ENCODE data around the gene EPHB3. TPM values are rescaled to one million over a fixed set of nuclear protein-coding genes. Genes with fewer than 3 reads are reported as not detected.

The EPHB3 gene
- polyA plus RNA-seq, 2 donors = 24.6 to 27.7 TPM

DNA sequence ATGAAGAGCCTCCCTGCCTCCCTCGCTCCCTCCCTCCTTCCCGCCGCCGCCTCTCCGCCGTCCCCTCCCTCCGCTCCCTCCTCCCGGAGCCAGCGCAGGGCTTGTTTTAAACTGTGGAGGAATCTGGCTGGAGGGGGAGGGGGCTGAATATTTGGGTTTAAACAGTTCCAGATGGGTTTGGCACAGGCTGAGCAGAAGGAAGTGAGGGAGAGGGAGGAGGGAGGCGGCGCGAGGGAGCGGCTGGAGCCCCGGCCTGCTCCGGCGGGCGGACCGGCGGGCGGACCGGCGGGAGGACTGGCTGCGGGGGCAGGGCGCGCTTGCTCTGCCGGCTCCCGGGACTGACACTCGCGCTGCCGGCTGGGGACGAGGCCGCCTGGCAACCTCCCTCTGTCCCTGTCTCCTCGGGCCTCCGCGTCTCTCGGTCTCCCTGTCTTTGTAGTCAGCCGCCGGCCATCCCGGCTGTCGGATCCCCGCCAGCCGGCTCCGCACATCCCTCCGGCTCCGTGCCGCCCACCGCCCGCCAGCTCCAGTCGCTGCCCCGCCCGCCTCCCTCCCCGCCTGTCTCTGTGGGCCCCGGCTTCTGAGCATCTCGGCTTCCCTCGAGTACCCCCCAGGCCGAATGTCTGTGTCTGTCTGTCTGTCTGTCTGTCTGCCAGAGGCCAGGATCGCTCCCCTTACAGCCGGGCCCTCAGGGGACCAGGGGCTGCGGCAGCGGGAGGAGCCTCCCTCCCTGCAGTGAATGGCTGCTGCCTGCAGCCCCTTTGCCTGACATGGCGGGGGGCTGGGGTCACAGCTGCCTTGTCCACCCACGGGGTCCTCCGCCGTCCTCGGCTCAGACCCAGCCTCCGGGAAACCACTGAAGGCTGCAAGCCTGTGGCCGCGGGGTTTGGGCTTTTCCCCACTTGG is 7.6 kb downstream of the EPHB3 start:
- 4 to 6% methylated on average over 45 to 68 of the region's 68 CpGs for WGBS, 2 donors
- H3K27me3 ChIP-seq (ENCODE audit: control insufficient read depth in 1 of 2, insufficient read depth in 2 of 2, low read length in 2 of 2) = no peaks in the 10 kb centered on the region

DNA sequence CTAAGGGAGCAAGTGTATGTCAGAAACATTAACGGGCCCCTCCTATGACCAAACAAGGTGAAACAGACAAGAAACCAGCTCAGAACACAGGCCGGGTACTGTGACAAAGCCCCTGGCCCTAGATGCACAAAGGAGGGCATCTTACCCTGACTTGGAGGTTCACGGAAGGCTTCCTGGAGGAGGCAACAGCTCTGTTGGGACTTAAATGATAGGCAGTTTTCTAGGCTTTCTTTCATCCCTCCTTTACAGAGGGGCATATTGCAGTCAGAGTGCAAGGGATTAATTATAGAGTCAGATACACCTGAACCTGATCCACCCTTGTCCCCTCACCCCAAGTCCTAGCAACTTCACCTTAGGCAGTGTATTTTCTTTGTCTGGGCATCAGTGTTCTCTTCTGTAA is 8.4 kb downstream of the EPHB3 start:
- Histone ChIP-seq H3K27me3 (ENCODE audit: control insufficient read depth in 1 of 2, insufficient read depth in 2 of 2, low read length in 2 of 2) (no peaks in the 10 kb centered on the region), H3K9me3 (ENCODE audit: control insufficient read depth in 2 of 2, insufficient read depth in 1 of 2, low read depth in 1 of 2, low read length in 1 of 2) (no peaks in the 10 kb centered on the region), H3K27ac (ENCODE audit: low read depth in 2 of 2, low read length in 1 of 2) (no peak overlapping the region), H3K4me1 (ENCODE audit: control insufficient read depth in 2 of 2, insufficient read depth in 2 of 2, low read length in 1 of 2) (peaks cover 18 to 33% of the 10 kb centered on the region in 2 donors), H3K36me3 (ENCODE audit: control insufficient read depth in 2 of 2, insufficient read depth in 2 of 2, low read length in 1 of 2) (peaks cover 2 to 23% of the 10 kb centered on the region in 2 donors), H3K4me3 (ENCODE audit: low read depth in 1 of 2, low read length in 2 of 2) (peak overlapping the region in 1 of 2 donors; percentile 58)
- WGBS, 2 donors = 60 to 74% methylated on average over 3 of the region's 3 CpGs

More for the DNA sequence above, 7.6 kb downstream of the EPHB3 start:
- Histone ChIP-seq H3K27ac (ENCODE audit: low read depth in 2 of 2, low read length in 1 of 2) (peak overlapping the region; percentile 96 to 97), H3K4me1 (ENCODE audit: control insufficient read depth in 2 of 2, insufficient read depth in 2 of 2, low read length in 1 of 2) (peaks cover 18 to 36% of the 10 kb centered on the region in 2 donors), H3K9me3 (ENCODE audit: control insufficient read depth in 2 of 2, insufficient read depth in 1 of 2, low read depth in 1 of 2, low read length in 1 of 2) (no peaks in the 10 kb centered on the region), H3K4me3 (ENCODE audit: low read depth in 1 of 2, low read length in 2 of 2) (peak overlapping the region; percentile 52 to 58), H3K36me3 (ENCODE audit: control insufficient read depth in 2 of 2, insufficient read depth in 2 of 2, low read length in 1 of 2) (peaks cover 2 to 15% of the 10 kb centered on the region in 2 donors)

DNA sequence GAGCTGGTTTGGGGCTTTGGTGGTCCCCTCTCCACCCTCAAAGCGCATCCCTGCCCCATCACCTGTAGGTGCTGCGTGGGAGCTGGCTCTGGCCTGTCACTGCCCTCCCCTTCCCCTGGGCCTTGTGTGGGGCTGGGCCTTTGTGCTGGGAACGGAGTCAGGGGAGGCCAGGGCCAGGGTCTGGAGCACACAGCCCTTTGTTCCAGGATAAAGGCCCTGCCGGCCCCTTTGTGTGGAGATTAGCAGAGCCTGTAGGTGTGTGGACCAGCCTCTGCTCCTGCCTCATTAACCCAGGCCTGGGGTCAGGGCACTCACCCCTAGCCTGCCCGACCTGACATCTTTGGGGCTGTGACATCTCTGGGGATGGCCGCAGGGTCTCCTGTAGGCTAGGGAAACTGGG is 8.9 kb downstream of the EPHB3 start:
- Histone ChIP-seq H3K4me3 (ENCODE audit: low read depth in 1 of 2, low read length in 2 of 2) (no peak overlapping the region), H3K4me1 (ENCODE audit: control insufficient read depth in 2 of 2, insufficient read depth in 2 of 2, low read length in 1 of 2) (peaks cover 17 to 29% of the 10 kb centered on the region in 2 donors), H3K27ac (ENCODE audit: low read depth in 2 of 2, low read length in 1 of 2) (no peak overlapping the region), H3K36me3 (ENCODE audit: control insufficient read depth in 2 of 2, insufficient read depth in 2 of 2, low read length in 1 of 2) (peaks cover 2 to 23% of the 10 kb centered on the region in 2 donors), H3K9me3 (ENCODE audit: control insufficient read depth in 2 of 2, insufficient read depth in 1 of 2, low read depth in 1 of 2, low read length in 1 of 2) (no peaks in the 10 kb centered on the region), H3K27me3 (ENCODE audit: control insufficient read depth in 1 of 2, insufficient read depth in 2 of 2, low read length in 2 of 2) (no peaks in the 10 kb centered on the region)
- WGBS, 2 donors = 90 to 92% methylated on average over 6 of the region's 6 CpGs

DNA sequence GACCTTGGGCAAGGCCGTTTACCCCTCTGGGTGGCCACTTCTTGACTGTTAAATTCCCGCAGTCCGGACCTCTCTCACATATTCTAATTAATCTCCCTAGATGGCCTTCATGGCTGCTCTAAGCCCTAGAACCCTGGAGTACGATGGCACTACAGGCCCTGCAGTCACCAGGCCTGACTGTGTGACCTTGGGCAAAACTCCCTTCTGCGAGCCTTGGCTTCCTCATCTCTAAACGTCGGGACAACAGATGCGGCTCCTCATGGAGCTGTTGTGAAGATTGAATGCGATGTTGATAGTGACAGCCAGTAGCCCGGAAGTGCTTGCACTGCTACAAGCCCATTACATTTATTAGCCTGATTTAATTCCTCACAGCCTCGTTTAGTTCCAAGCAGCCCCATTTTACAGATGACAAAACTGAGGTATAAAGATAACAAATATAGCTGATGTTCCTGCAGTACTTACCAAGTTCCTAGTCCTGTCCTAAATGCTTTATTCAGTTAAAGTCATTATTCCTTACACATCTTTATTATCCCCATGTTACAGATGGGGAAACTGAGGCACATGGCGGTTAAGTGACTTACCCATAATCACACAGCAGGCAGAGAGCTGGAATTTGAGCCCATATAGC is 10.3 kb downstream of the EPHB3 start:
- no peaks in the 10 kb centered on the region for H3K27me3 ChIP-seq (ENCODE audit: control insufficient read depth in 1 of 2, insufficient read depth in 2 of 2, low read length in 2 of 2)
- WGBS, 2 donors = 72 to 83% methylated on average over 12 of the region's 12 CpGs
- H3K36me3 ChIP-seq (ENCODE audit: control insufficient read depth in 2 of 2, insufficient read depth in 2 of 2, low read length in 1 of 2) = peaks cover 4 to 34% of the 10 kb centered on the region in 2 donors
- H3K9me3 ChIP-seq (ENCODE audit: control insufficient read depth in 2 of 2, insufficient read depth in 1 of 2, low read depth in 1 of 2, low read length in 1 of 2) = no peaks in the 10 kb centered on the region
- H3K27ac ChIP-seq (ENCODE audit: low read depth in 2 of 2, low read length in 1 of 2) = no peak overlapping the region
- peaks cover 7 to 18% of the 10 kb centered on the region in 2 donors for H3K4me1 ChIP-seq (ENCODE audit: control insufficient read depth in 2 of 2, insufficient read depth in 2 of 2, low read length in 1 of 2)
- no peak overlapping the region for H3K4me3 ChIP-seq (ENCODE audit: low read depth in 1 of 2, low read length in 2 of 2)

DNA sequence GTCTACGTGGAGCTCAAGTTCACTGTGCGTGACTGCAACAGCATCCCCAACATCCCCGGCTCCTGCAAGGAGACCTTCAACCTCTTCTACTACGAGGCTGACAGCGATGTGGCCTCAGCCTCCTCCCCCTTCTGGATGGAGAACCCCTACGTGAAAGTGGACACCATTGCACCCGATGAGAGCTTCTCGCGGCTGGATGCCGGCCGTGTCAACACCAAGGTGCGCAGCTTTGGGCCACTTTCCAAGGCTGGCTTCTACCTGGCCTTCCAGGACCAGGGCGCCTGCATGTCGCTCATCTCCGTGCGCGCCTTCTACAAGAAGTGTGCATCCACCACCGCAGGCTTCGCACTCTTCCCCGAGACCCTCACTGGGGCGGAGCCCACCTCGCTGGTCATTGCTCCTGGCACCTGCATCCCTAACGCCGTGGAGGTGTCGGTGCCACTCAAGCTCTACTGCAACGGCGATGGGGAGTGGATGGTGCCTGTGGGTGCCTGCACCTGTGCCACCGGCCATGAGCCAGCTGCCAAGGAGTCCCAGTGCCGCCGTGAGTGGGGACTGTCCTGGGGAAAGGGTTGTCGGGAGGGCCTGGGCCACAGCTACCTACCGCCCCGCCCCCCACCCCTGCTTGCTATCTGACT is 11.2 kb downstream of the EPHB3 start:
- WGBS, 2 donors = 85 to 91% methylated on average over 33 of the region's 33 CpGs
- no peak overlapping the region for H3K4me3 ChIP-seq (ENCODE audit: low read depth in 1 of 2, low read length in 2 of 2)
- H3K36me3 ChIP-seq (ENCODE audit: control insufficient read depth in 2 of 2, insufficient read depth in 2 of 2, low read length in 1 of 2) = peaks cover 4 to 43% of the 10 kb centered on the region in 2 donors
- no peak overlapping the region for H3K27ac ChIP-seq (ENCODE audit: low read depth in 2 of 2, low read length in 1 of 2)
- no peaks in the 10 kb centered on the region for H3K27me3 ChIP-seq (ENCODE audit: control insufficient read depth in 1 of 2, insufficient read depth in 2 of 2, low read length in 2 of 2)
- peaks cover 7 to 10% of the 10 kb centered on the region in 2 donors for H3K4me1 ChIP-seq (ENCODE audit: control insufficient read depth in 2 of 2, insufficient read depth in 2 of 2, low read length in 1 of 2)
- H3K9me3 ChIP-seq (ENCODE audit: control insufficient read depth in 2 of 2, insufficient read depth in 1 of 2, low read depth in 1 of 2, low read length in 1 of 2) = no peaks in the 10 kb centered on the region

DNA sequence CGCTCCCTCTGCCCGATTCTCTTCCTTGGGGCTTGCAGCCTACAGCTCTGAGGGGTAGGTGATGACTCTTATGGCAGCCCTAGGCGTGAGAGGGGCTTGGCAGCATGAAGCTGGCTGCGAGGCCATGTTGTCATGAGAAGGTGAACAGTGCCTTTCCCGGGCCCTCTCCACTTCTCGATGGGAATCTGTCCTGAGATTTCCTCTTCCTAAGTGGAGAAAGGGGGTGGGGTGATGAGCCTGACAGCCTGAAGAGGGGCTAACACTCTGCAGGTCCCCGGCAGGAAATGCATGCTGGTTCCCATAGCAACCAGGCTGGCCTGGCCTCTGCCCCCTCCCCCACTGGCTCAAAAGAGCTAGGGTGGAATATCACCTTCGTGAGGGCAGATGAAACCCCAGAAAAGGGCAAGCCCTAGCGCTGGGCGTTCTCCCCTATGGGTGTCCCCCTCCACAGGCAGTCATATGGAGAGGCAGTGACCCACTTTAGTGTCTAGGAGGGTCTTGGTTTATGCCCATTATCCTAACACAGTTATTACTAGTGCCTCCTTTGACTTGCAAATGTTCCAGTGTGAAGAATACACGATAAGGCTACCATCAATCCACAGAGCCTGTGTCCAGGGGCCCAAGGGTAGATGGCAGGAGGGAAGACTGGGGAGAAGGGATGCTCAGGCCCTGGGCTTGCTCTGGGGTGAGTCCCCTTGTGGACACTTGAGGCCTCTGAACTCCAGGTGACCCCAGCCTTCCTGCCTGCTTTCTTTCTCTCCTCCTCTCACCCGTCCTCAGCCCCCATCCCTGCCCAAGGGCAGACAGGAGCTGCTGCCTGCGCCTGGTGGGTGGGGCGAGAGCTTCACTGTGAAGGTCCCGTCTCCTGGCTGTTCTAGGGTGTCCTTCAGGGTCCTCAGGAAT is 13.2 kb downstream of the EPHB3 start:
- Histone ChIP-seq H3K27me3 (ENCODE audit: control insufficient read depth in 1 of 2, insufficient read depth in 2 of 2, low read length in 2 of 2) (no peaks in the 10 kb centered on the region), H3K4me1 (ENCODE audit: control insufficient read depth in 2 of 2, insufficient read depth in 2 of 2, low read length in 1 of 2) (peaks cover 0 to 2% of the 10 kb centered on the region in 2 donors), H3K9me3 (ENCODE audit: control insufficient read depth in 2 of 2, insufficient read depth in 1 of 2, low read depth in 1 of 2, low read length in 1 of 2) (no peaks in the 10 kb centered on the region), H3K27ac (ENCODE audit: low read depth in 2 of 2, low read length in 1 of 2) (no peak overlapping the region), H3K4me3 (ENCODE audit: low read depth in 1 of 2, low read length in 2 of 2) (no peak overlapping the region), H3K36me3 (ENCODE audit: control insufficient read depth in 2 of 2, insufficient read depth in 2 of 2, low read length in 1 of 2) (peaks cover 9 to 59% of the 10 kb centered on the region in 2 donors)
- 81 to 84% methylated on average over 15 of the region's 15 CpGs for WGBS, 2 donors

DNA sequence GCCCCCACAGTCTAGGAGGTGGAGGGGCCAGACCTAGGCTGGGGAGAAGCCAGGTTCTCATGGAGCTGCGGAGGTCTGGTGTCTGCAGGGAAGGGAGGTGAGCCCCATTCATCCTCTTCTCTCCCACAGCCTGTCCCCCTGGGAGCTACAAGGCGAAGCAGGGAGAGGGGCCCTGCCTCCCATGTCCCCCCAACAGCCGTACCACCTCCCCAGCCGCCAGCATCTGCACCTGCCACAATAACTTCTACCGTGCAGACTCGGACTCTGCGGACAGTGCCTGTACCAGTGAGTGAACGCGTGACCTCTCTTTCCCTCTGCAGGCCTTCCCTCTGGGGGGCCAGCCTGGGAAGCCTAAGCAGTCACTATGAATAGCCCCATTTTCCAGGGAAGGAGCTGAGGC is 14.1 kb downstream of the EPHB3 start:
- Histone ChIP-seq H3K27me3 (ENCODE audit: control insufficient read depth in 1 of 2, insufficient read depth in 2 of 2, low read length in 2 of 2) (no peaks in the 10 kb centered on the region), H3K9me3 (ENCODE audit: control insufficient read depth in 2 of 2, insufficient read depth in 1 of 2, low read depth in 1 of 2, low read length in 1 of 2) (no peaks in the 10 kb centered on the region), H3K4me3 (ENCODE audit: low read depth in 1 of 2, low read length in 2 of 2) (no peak overlapping the region), H3K36me3 (ENCODE audit: control insufficient read depth in 2 of 2, insufficient read depth in 2 of 2, low read length in 1 of 2) (peaks cover 16 to 68% of the 10 kb centered on the region in 2 donors), H3K4me1 (ENCODE audit: control insufficient read depth in 2 of 2, insufficient read depth in 2 of 2, low read length in 1 of 2) (peaks cover 0 to 2% of the 10 kb centered on the region in 2 donors), H3K27ac (ENCODE audit: low read depth in 2 of 2, low read length in 1 of 2) (no peak overlapping the region)
- WGBS, 2 donors = 93 to 94% methylated on average over 9 of the region's 9 CpGs

DNA sequence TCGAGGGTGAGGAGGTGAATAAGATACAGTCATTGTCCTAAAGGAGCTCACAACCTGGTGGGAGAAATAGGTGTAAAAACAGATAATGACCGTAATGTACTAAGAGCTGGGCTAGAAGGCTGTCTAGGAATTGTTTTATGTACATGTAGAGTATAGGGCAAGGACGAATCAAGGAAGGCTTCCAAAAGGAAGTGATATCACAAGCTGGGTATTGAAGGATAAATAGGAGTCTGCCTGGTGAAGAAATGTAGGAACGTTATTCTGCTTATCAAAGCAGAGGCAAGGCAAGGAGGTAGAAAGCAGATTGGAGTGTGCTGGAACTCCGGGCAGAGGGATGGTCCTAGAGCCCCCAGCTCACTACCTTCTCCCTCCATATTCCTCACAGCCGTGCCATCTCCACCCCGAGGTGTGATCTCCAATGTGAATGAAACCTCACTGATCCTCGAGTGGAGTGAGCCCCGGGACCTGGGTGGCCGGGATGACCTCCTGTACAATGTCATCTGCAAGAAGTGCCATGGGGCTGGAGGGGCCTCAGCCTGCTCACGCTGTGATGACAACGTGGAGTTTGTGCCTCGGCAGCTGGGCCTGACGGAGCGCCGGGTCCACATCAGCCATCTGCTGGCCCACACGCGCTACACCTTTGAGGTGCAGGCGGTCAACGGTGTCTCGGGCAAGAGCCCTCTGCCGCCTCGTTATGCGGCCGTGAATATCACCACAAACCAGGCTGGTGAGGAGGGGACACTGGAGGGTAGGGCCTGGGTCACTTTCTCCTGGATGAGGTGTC is 15.1 kb downstream of the EPHB3 start:
- no peaks in the 10 kb centered on the region for H3K9me3 ChIP-seq (ENCODE audit: control insufficient read depth in 2 of 2, insufficient read depth in 1 of 2, low read depth in 1 of 2, low read length in 1 of 2)
- no peak overlapping the region for H3K4me3 ChIP-seq (ENCODE audit: low read depth in 1 of 2, low read length in 2 of 2)
- no peaks in the 10 kb centered on the region for H3K27me3 ChIP-seq (ENCODE audit: control insufficient read depth in 1 of 2, insufficient read depth in 2 of 2, low read length in 2 of 2)
- H3K36me3 ChIP-seq (ENCODE audit: control insufficient read depth in 2 of 2, insufficient read depth in 2 of 2, low read length in 1 of 2) = peaks cover 16 to 77% of the 10 kb centered on the region in 2 donors
- H3K4me1 ChIP-seq (ENCODE audit: control insufficient read depth in 2 of 2, insufficient read depth in 2 of 2, low read length in 1 of 2) = peaks cover 0 to 2% of the 10 kb centered on the region in 2 donors
- 89 to 92% methylated on average over 25 of the region's 25 CpGs for WGBS, 2 donors
- H3K27ac ChIP-seq (ENCODE audit: low read depth in 2 of 2, low read length in 1 of 2) = no peak overlapping the region

Measured in esophagus (tissue), 2 donors.